Thoracic aorta (tissue), 2 donors: ENCODE results near the gene SRF. TPM values are rescaled to one million over a fixed set of nuclear protein-coding genes. Genes with fewer than 3 reads are reported as not detected.

ENCODE experiments used
- ATAC-seq: fragments of 150-250 bp; one replicate; pipeline ENCODE4 v1.8.0; 2017; ENCODE audit warnings: low read depth; ENCODE audit not compliant: insufficient number of reproducible peaks, low FRiP score
- DNase-seq: peaks from one replicate; pipeline ENCODE4 v3.0.0-alpha.2; 2020; ENCODE audit warnings: low spot score
- H3K27ac ChIP-seq, 2 donors: fragments of 200-600 bp; sonication (generic); 1 replicate in 1 of 2; 2 replicates in 1 of 2; pipeline ENCODE4 v1.5.1; 2016; ENCODE audit warnings: mild to moderate bottlenecking in 2 of 2, moderate library complexity in 2 of 2
- H3K27me3 ChIP-seq: fragments of 200-600 bp; sonication (generic); replicated peaks from 2 replicates; pipeline ENCODE4 v1.6.0; 2016; ENCODE audit warnings: mild to moderate bottlenecking; ENCODE audit not compliant: insufficient read depth
- H3K36me3 ChIP-seq: fragments of 200-600 bp; sonication (generic); one replicate; pipeline ENCODE4 v1.5.1; 2016
- H3K4me1 ChIP-seq, 2 donors: fragments of 200-600 bp; sonication (generic); 1 replicate in 1 of 2; 2 replicates in 1 of 2; pipeline versions ENCODE4 v1.5.1 to v1.6.0; 2016; ENCODE audit warnings: low read depth in 2 of 2, mild to moderate bottlenecking in 1 of 2; ENCODE audit not compliant: control insufficient read depth in 1 of 2
- H3K4me3 ChIP-seq: fragments of 200-600 bp; sonication (generic); 2 replicates; pipeline ENCODE4 v1.5.1; 2016; ENCODE audit warnings: mild to moderate bottlenecking
- H3K9me3 ChIP-seq: fragments of 200-600 bp; sonication (generic); 2 replicates; pipeline ENCODE4 v1.5.1; 2016
- total RNA-seq, 2 donors: library from RNA; depleted of rRNA; stranded (reverse); fragments of >200 nt; gene quantifications; one replicate each; pipeline versions ENCODE4 v1.1.0 to v1.2.3, GENCODE V29; 2016
- TF ChIP-seq, protein P1 (sequence below): fragments of 200-600 bp; sonication (generic); IDR thresholded peaks from one replicate; pipeline ENCODE4 v1.5.1; 2019; ENCODE audit warnings: antibody characterized with exemption

SRF gene
- total RNA-seq: 10 to 100 TPM; 79.5 to 99.0 TPM

DNA sequence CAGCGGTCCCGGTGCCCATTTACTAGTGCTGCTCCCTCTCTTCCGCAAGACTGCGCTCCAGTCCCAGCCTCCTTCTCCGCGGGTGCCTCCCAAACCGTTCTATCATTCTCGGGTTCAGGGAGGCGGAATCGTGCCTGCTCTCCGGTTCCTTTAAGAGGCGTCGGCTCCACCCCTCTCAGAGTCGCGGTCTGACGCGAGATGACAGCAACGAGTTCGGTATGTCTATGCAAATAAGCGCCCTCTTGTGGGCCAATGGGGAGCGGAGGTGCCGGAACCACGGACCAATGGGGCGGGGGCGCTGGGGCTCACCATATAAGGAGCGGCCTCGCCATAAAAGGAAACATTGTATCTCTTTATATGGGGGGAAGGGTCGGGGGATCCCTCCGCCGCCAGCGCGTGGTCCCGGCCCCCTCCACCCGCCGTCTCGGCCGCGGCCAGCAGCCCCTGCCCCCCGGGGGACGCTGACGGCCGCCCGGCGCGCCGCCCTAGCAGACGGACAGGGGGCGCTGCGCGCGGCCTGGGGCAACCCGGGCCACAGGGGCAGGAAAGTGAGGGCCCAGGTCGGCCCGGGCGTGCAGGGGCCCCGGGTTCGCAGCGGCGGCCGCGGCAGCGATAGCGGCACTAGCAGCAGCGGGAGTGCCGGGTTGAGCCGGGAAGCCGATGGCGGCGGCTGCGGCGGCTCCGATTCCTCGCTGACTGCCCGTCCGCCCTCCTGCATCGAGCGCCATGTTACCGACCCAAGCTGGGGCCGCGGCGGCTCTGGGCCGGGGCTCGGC lies at the start of gene SRF:
Gene SRF, plus strand, starts transcription at position 339 of the 776 bp plus-strand sequence. Its CDS starts 388 bp downstream, at position 727.
- peak within 1 kb of the TSS; percentile 96 for H3K4me3 ChIP-seq
- H3K4me1 ChIP-seq: peaks cover 18 to 42% of the 10 kb centered on the region in 2 donors
- H3K9me3 ChIP-seq: no peaks in the 10 kb centered on the region
- ATAC-seq (peak; percentile 61), DNase-seq (peak; percentile 100)
- peak within 1 kb of the TSS; percentile 98 to 99 for H3K27ac ChIP-seq
- TF ChIP-seq, protein P1, sequence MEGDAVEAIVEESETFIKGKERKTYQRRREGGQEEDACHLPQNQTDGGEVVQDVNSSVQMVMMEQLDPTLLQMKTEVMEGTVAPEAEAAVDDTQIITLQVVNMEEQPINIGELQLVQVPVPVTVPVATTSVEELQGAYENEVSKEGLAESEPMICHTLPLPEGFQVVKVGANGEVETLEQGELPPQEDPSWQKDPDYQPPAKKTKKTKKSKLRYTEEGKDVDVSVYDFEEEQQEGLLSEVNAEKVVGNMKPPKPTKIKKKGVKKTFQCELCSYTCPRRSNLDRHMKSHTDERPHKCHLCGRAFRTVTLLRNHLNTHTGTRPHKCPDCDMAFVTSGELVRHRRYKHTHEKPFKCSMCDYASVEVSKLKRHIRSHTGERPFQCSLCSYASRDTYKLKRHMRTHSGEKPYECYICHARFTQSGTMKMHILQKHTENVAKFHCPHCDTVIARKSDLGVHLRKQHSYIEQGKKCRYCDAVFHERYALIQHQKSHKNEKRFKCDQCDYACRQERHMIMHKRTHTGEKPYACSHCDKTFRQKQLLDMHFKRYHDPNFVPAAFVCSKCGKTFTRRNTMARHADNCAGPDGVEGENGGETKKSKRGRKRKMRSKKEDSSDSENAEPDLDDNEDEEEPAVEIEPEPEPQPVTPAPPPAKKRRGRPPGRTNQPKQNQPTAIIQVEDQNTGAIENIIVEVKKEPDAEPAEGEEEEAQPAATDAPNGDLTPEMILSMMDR: peak; percentile 50
- no peaks in the 10 kb centered on the region for H3K27me3 ChIP-seq
- peaks cover 7% of the 10 kb centered on the region for H3K36me3 ChIP-seq

DNA sequence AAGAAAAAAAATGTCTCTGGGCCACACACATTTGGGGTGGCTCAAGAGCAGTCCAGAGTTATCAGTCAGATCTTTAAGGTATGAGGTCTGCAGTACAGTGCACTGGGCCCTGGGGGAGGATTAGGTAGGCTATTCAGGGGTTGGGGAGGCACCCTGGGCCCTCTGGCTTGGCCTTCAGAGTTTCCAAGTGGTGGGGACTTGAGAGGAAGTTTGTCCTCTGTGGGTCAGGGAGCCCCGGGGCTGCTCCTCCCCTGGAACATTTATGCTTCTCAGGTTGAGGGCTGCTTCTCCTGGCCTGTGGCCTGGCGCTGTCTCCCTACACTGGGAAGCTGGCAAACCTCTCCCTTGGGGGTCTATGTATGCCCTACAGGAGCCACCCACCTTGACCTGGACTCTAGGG lies 48.9 kb upstream of the SRF start:
- Histone ChIP-seq H3K36me3 (no peaks in the 10 kb centered on the region), H3K4me1 (peaks cover 7 to 26% of the 10 kb centered on the region in 2 donors), H3K27ac (no peak overlapping the region), H3K27me3 (no peaks in the 10 kb centered on the region), H3K4me3 (no peak overlapping the region), H3K9me3 (no peaks in the 10 kb centered on the region)
- TF ChIP-seq, protein P1: no peak
- DNase-seq (no peak), ATAC-seq (no peak)

DNA sequence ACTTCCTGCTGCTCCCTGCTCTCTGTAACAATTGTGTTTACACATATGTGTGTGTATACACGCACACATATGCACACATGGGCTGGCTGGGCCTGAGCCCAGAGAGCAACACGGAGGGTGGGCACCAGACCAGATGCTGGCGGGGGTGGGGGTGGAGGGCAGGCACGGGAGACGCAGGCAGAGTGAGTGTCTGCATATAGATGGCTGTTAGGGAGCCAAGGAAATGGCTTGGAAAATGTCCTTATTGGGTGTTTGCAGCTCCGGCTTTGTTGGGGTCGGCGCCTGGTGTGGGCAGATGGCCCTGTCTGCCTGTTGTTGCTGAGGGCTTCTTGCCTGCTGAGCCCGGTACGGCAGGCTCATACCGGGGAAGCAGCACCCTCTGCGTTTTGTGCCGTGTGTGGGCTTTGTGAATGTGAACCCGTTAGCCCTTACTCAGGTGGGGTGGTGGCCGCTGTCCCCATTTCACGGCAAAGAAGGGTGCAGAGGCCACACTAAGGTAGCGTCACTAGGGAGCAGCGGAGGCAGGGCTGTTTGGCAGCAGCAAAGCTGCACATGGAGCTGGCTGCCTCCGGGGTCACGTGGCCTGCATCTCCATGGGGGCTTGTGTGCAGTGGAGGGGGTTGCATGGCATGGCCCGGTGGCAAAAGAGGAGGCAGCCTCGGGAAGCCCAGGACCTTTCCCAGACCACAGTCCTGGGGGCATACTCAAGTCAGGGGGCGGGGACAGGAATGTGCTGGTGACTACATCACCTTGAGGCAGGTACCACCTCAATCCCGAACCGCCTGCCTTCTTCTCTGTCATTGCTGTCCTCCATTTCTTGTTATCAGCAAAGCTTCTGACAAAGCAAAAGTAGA lies 47.4 kb upstream of the SRF start:
- ATAC-seq: no peak
- Histone ChIP-seq H3K4me1 (peaks cover 7 to 27% of the 10 kb centered on the region in 2 donors), H3K36me3 (no peaks in the 10 kb centered on the region), H3K4me3 (no peak overlapping the region), H3K27ac (no peak overlapping the region), H3K9me3 (no peaks in the 10 kb centered on the region), H3K27me3 (no peaks in the 10 kb centered on the region)
- TF ChIP-seq, protein P1: no peak
- DNase-seq: no peak

DNA sequence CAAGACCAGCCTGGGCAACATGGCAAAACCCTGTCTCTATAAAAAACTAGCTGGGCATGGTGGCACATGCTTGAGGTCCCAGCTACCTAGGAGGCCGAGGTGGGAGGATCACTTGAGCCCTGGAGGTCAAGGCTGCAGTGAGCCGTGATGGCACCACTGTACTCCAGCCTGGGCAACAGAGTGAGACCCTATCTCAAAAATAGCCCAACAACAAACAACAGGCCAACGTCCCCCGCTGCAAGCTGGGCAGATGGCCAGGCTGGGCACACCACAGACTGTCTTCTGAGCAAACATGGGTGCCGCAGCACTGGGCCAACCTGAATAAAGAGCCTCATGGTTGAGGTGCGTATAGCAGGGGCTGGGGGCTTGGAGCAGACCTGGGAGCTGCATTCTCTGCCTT lies 46.6 kb upstream of the SRF start:
- no peak overlapping the region for H3K27ac ChIP-seq
- no peak for DNase-seq
- ATAC-seq: no peak

More for the DNA sequence above, 46.6 kb upstream of the SRF start:
- TF ChIP-seq, protein P1: no peak
- Histone ChIP-seq H3K4me3 (no peak overlapping the region), H3K4me1 (peaks cover 12 to 35% of the 10 kb centered on the region in 2 donors), H3K27me3 (no peaks in the 10 kb centered on the region), H3K9me3 (no peaks in the 10 kb centered on the region), H3K36me3 (no peaks in the 10 kb centered on the region)
